HG03095 (cell line): ENCODE results near the gene LHX1.

Experiments used
- ATAC-seq: cut with Tn5 transposase; IDR thresholded peaks from one replicate; pipeline ENCODE4 v1.9.1; 2021; ENCODE audit warnings: moderate library complexity; ENCODE audit not compliant: unreplicated experiment

Gene LHX1

DNA sequence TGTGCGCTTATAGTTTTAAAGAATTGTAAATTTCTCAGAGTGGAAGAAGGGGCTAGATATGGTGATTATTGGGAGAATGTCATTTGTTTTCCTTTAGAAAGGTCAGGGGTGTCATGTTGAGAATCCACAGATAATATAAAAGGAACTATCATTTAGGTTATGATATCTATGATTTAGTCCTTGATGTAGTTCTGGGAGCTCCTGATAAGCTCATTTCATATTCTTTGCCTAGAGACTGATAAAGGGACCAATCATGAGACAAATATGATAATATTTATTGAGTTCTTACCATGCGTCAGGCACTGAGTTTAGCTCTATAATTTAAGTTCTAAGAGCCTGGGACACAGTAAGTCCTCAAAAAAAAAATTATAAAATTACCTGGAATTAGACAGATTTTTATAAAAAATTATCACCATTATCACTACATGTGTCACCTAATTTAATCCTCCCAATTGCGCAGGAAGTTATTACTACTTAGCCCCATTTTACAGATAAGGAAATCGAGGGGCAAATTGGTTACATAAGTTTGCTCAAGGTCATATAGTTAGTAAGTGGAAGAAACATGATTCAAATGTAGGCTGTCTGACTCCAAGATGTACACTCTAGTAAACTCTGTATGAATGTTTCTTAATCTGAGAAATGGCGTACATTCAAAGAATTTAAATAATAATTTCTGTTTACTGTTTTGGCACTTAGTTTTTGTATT lies 14.0 kb downstream of the LHX1 start:
- ATAC-seq = no peak

DNA sequence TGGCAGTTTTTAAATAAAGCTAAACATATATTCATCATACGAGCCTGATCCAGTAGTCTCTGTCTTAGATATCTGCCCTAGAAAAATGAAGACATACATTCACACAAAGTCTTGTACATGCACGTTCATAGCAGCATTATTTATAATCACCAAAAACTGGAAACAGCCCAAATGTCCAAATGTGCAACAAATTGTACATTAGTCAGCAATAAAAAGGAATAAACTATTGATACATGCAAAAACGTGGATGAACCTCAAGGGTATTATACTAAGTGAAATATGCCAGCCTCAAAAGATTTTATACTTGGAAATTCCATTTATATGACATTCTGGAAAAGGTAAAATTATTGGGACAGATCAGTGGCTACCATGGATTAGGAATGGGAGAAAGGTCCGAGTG lies 34.2 kb downstream of the LHX1 start:
- ATAC-seq = no peak

DNA sequence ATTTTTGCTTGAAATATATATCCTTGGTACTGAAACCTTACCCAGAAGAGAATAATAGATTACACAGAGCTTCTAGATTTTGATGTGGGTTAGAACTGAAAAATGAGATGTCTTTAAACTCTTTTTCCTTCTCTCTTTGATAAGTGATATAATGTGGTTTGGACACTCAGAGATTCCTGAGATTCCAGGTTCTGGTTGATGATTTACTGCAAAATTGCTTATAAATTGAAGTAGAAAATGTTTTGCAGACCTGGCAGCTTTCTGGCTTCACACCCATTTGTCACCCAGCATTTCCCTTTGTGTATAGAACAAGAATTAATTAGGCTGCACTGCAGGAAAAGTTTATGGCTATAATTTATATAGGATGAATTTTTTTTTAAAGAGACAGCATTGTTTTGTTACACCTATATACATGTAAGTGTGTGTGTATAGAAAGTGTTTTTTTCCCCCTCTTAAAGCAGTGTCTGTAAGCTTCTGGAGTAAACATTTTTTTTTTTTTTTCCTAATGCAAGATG lies 35.0 kb downstream of the LHX1 start:
- ATAC-seq = no peak

DNA sequence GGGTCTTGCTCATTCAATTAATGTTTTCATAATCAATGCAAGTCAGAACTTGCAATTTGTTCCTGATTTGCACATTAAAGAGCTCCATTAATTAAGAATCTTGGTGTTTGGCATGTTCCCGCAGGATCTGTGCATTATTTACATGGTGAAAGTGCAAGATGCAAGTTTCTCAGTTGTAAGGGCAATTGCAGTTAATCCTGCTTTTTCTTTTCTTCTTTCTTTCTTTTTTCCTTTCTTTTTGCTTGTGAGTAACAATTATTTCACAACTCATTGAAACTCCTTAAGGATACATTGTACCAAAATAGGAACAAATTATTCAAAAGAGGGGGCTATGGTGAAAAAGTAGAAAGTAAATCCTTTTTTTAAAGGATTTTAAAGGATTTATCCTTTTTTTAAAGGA lies 35.6 kb downstream of the LHX1 start:
- ATAC-seq = no peak

DNA sequence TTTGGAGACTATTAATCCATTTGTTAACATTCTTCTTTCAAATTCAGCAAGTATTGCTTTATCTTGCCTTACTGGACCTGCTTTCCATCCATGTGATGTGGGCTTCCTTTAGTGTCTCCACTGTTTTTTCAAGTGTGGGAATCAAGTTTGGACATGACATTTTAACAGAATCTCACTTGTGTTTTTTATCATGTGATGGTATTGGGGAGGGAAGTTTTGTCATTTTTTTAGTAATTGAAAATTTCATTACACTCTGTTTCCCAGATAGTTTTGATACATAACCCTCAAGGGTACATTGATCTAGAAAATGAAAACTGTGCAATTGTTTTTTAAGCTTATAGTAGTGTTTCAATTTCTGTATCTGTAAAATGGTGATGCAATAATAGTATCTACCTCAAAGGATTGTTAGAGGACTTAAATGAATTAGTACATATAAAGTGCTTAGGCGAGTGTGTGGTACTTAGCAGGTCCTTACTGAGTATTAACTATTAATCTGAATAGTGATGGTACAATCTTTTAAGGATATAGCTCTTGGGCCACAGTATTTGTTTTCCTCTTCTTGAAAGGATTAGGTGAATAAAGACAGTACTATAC lies 38.7 kb downstream of the LHX1 start:
- no peak for ATAC-seq

DNA sequence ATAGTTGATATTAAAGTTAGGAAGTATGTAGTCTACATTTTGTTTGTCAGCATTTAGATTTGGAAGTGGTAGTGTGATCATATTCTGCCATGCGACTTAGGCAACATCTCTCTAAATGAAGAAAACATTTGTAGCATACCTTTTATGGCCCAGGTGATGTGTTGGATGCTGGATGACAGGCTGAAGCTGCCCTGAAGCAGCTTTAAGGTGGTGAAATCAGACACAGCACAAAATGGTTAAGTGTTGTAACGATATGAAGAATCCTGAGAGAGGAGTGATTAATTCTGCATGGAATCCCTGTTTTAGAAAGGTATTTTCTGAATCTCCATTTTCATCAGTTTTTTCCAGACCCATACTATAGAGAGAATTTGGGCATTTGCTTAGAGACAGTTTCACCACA lies 39.8 kb downstream of the LHX1 start:
- ATAC-seq = no peak

DNA sequence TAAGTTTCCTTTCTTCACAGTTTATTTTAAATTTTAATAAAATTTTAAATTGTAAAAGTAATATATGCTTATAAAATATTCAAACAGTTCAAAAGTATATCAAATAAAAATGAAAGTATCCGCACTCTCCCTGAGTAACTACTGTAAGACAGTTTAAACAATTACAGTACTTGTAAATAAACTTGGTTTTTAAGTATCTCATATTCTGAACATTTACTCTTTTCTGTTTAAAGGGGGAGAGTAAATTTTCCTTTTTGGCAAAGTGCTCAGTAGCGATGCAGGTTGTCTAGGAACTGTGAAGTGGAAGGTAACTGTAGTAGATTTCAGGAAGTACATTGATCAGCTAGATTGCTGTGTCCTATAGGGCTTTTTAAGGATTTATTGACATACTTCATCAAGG lies 40.3 kb downstream of the LHX1 start:
- ATAC-seq = no peak

DNA sequence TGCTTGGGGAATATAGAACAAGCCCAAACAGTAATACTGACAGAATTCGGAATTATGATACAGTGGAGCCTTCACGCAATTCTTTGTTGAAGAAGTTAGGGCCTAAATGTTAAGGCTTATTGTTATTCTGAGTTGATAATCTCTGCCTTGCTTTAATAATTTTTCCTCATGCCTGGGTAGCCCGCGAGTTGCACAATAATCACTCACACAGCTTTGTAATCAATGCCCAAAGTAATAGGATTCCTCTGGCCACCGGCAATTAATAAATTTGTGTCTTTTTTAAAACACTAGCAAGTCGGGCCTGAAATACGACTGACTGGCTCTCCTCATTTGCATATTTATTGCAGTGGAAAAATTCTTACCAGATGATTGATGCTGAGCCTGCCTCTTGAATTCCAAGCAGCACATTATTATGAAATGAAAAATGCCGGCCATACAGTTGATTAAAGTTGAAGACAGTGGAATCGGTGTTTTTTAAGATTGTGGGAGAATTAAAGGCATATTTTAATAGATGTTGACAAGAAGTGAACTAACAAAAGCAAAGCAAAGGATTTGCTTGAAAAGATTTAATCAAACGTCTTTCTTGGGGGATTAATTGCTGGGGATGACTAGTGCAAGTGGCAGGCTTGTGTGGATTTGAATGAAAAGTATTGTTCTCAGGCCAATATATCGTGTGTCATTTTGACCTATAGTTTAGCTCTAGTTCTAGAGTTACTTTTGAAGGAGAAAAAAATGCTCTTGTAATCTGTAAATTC lies 41.7 kb downstream of the LHX1 start:
- no peak for ATAC-seq

DNA sequence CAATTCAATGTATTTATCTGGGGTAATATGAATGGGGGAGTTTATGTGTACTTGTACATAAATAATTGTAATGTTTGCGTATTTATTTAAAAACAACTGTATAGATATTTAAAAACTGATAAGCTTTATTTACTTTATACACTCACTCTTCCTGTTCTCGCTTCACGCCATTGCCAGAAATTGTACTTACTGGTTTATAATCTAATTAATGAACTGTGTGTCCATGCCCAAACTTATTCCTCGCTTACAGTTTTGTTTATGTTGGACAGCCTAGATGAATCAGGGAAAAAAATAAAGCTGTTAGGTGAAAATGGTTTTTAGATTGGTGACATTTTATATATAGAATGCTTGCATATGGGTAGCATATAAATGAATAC lies 42.3 kb downstream of the LHX1 start:
- no peak for ATAC-seq

DNA sequence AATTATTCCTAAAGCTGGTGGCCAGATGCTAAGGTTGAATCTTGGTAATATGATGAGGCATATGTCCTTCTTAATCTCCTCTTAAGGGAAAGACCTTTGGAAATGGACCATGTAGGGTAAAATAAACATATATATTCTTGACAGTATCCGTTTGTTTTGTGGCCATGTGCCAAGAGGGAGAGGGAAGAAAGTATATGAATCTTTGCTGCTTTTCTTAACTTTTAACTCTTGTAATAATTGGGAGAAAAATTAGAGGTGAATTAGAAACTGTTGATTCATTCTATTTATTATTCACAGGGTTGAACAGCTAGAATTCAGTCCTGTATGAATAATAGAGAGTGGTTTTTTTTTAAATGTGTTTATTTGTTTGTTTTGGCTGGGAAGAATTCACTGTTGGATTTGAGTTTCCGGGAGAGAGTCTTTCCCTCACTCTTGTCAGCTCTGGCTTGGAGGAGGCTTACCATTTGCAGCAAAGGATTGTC lies 43.0 kb downstream of the LHX1 start:
- no peak for ATAC-seq

DNA sequence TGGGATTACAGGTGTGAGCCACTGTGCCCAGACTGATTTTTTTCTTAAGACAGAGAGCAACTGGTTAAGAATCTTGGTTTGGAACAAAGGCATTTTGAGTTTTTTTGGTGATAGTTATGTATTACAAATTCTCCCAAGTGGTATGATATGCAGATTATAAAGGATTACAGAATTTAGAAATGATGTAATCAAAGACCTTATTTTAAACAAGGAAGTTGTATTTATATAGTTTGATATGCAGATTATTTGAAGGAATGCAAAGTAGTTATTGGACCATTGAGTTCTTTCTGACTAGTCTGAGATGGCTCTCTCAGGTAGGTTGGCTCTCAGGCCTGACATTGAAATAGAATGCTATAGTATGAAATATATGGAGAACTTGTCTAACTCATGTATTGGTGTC lies 46.3 kb downstream of the LHX1 start:
- no peak for ATAC-seq

DNA sequence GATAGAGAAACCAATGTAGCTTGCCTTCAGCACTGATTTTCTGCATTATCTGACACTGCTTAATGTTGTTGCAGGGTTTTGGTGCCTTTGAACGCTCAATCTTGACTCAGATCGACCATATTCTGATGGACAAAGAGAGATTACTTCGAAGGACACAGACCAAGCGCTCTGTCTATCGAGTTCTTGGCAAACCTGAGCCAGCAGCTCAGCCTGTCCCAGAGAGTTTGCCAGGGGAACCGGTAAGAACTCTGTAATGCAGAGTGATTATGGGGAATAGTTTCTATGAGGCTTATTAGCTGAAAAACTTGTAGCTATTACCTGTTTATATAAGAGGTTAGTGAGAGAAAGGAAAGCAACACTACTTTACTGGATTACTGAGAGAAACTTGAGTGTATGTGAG lies 51.9 kb downstream of the LHX1 start:
- ATAC-seq = no peak

DNA sequence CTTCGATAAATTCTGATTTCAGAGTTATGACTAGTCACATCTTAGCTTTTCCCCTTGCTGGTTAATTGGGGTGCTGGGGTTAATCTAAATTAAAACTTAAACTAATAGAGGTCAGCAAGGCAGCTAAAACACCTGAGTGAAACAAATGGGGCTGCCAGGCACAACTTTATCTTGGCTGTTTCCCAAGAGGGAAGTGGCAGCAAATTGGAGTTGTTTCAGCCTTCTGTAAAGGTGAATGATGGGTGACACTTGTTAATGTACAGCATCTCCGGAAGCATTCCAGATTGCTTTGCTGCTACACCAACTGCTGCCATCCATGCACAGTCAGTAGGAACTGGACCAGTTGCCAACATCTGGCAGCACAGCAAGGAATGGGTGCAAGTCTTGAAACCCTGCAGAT lies 55.4 kb downstream of the LHX1 start:
- no peak for ATAC-seq

DNA sequence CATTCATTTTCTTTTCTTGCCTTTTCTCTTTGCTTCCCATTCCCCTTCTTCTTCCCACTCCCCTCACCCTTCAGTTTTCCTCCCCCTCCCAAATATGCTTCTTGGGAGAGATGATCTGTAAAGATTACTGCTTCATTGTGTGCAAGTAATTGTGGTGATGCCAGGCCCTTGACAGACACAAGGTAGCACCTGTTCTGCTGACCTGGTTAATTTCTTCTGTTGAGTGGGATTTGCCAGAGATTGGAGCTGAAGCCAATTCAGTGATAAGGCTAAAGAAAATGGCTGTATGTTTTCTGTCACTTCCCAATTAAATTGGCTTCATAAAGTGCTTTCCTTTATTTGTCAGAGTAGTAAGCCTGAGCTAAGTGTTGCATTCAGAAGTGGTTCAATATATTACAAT lies 56.0 kb downstream of the LHX1 start:
- ATAC-seq = no peak
